HepG2 (cell line): Measurements from ENCODE around the gene DLG2. TPM values are rescaled to one million over a fixed set of nuclear protein-coding genes. Genes with fewer than 3 reads are reported as not detected.

Source experiments
- ATAC-seq: fragments of 200-7000 bp; cut with Tn5 transposase; 3 replicates; pipeline ENCODE4 v1.9.1; 2020; ENCODE audit warnings: mild to moderate bottlenecking, moderate library complexity
- BruUV-seq: library from RNA; stranded (reverse); fragments of 400-500 nt; replicated peaks from 2 replicates; lab custom pipeline; 2021; lab: Mats Ljungman, UMichigan
- CTCF ChIA-PET: fragments of 300-600 bp; formaldehyde crosslinking; extraction: SDS; loops from one replicate; lab custom pipeline; 2021; ENCODE audit warnings: low total read pairs, inconsistent platforms, low intra/inter-chr PET ratio; lab: Yijun Ruan, JAX
- POLR2A ChIA-PET: fragments of 350-600 bp; sonication (Branson Sonifier 250); formaldehyde crosslinking; loops from one replicate; lab custom pipeline; 2020; ENCODE audit warnings: antibody characterized with exemption, inconsistent platforms; lab: Yijun Ruan, JAX
- DNase-seq: peaks from one replicate; pipeline ENCODE4 v3.0.0-alpha.2; 2015; ENCODE audit warnings: low spot score
- FAIRE-seq: peaks from 3 replicates; lab custom pipeline; 2011; peaks lifted over from hg19 to GRCh38; lab: Jason Lieb, UNC
- H2AFZ ChIP-seq: one replicate; pipeline ENCODE4 v1.6.1; 2011; ENCODE audit warnings: low read length, inconsistent platforms
- H3K27ac ChIP-seq: fragments of 300-600 bp; 3 replicates; pipeline ENCODE4 v1.8.0; 2011; ENCODE audit warnings: mixed run types, mild to moderate bottlenecking, mixed read lengths, low read length, inconsistent platforms; ENCODE audit not compliant: insufficient read depth; ENCODE audit errors: extremely low read length
- H3K27me3 ChIP-seq, 2 experiments: fragments of 200-600 bp in 1 of 2; 2 replicates in 1 of 2; 3 replicates in 1 of 2; pipeline versions ENCODE4 v1.6.0 to v1.8.0; 2011; ENCODE audit warnings: low read length in 2 of 2, mild to moderate bottlenecking in 2 of 2, moderate library complexity in 2 of 2, inconsistent platforms in 1 of 2; ENCODE audit not compliant: insufficient read depth in 2 of 2, control insufficient read depth in 1 of 2
- H3K36me3 ChIP-seq, 2 experiments: fragments of 200-600 bp in 1 of 2; replicated peaks in 1 of 2; 2 replicates in 1 of 2; 3 replicates in 1 of 2; pipeline versions ENCODE4 v1.5.1 to v1.8.0; 2011; ENCODE audit warnings: low read length in 2 of 2, inconsistent platforms in 1 of 2; ENCODE audit not compliant: insufficient read depth in 2 of 2, control insufficient read depth in 1 of 2
- H3K4me1 ChIP-seq: 2 replicates; pipeline ENCODE4 v1.5.1; 2012; ENCODE audit warnings: low read length, inconsistent platforms; ENCODE audit not compliant: insufficient read depth
- H3K4me2 ChIP-seq: 2 replicates; pipeline ENCODE4 v1.6.0; 2011; ENCODE audit warnings: low read depth, low read length, inconsistent platforms
- H3K4me3 ChIP-seq, 3 experiments: fragments of 200-600 bp in 1 of 3; sonication (generic), shearing (Covaris generic) in 1 of 3; replicated peaks in 1 of 3; 2 replicates each; pipeline ENCODE4 v1.5.1; 2011 to 2016; ENCODE audit warnings: low read length in 3 of 3, inconsistent platforms in 2 of 3, low read depth in 2 of 3, mild to moderate bottlenecking in 2 of 3, control low read depth in 1 of 3, mixed read lengths in 1 of 3; ENCODE audit not compliant: insufficient read depth in 1 of 3
- H3K79me2 ChIP-seq: one replicate; pipeline ENCODE4 v1.6.1; 2011; ENCODE audit warnings: low read length, inconsistent platforms; ENCODE audit not compliant: insufficient read depth
- H3K9ac ChIP-seq: 2 replicates; pipeline ENCODE4 v1.6.0; 2011; ENCODE audit warnings: mild to moderate bottlenecking, low read depth, low read length, inconsistent platforms; ENCODE audit not compliant: insufficient read depth
- H3K9me3 ChIP-seq: 2 replicates; pipeline ENCODE4 v1.5.1; 2012; ENCODE audit warnings: mild to moderate bottlenecking, low read length
- H4K20me1 ChIP-seq: 2 replicates; pipeline ENCODE4 v1.6.0; 2011; ENCODE audit warnings: inconsistent platforms, mild to moderate bottlenecking, low read length, moderate library complexity; ENCODE audit not compliant: insufficient read depth
- ATF7-NPFF ChIP-seq: sonication (generic); formaldehyde crosslinking; IDR thresholded peaks from 2 replicates; pipeline ENCODE4 v1.8.1; 2023; ENCODE audit warnings: mild to moderate bottlenecking, low read depth, missing genetic modification reagents, moderate library complexity
- DNMT3B ChIP-seq: conservative IDR thresholded peaks from 2 replicates; pipeline ENCODE4 v1.6.1; 2016; ENCODE audit warnings: missing biosample characterization, control low read depth
- KDM4B ChIP-seq: sonication (generic); formaldehyde crosslinking; IDR thresholded peaks from 2 replicates; pipeline ENCODE4 v1.4.0; 2020; ENCODE audit warnings: missing genetic modification reagents
- MTF1 ChIP-seq: sonication (generic); formaldehyde crosslinking; IDR thresholded peaks from 2 replicates; pipeline ENCODE4 v1.5.0; 2020; ENCODE audit warnings: missing genetic modification reagents
- RARA ChIP-seq: IDR thresholded peaks from 2 replicates; pipeline ENCODE4 v1.6.1; 2016; ENCODE audit warnings: missing genetic modification reagents, missing compliant biosample characterization
- TOPORS ChIP-seq: sonication (generic); formaldehyde crosslinking; IDR thresholded peaks from 2 replicates; pipeline ENCODE4 v1.8.0; 2023; ENCODE audit warnings: mild to moderate bottlenecking, missing genetic modification reagents
- UBTF ChIP-seq: sonication (generic); formaldehyde crosslinking; IDR thresholded peaks from 2 replicates; pipeline ENCODE4 v1.4.0; 2020; ENCODE audit warnings: mild to moderate bottlenecking, missing genetic modification reagents
- WIZ ChIP-seq: sonication (generic); formaldehyde crosslinking; IDR thresholded peaks from 2 replicates; pipeline ENCODE4 v1.5.1; 2020; ENCODE audit warnings: mild to moderate bottlenecking, missing genetic modification reagents
- ZC3H13 ChIP-seq: sonication (generic); formaldehyde crosslinking; IDR thresholded peaks from 2 replicates; pipeline ENCODE4 v1.8.1; 2023; ENCODE audit warnings: mild to moderate bottlenecking, missing genetic modification reagents, moderate library complexity
- ZMYM4 ChIP-seq: sonication (generic); formaldehyde crosslinking; IDR thresholded peaks from 2 replicates; pipeline ENCODE4 v1.8.1; 2023; ENCODE audit warnings: mild to moderate bottlenecking, missing genetic modification reagents
- ZNF530 ChIP-seq: sonication (generic); formaldehyde crosslinking; IDR thresholded peaks from 2 replicates; pipeline ENCODE4 v1.5.0; 2020; ENCODE audit warnings: low read depth, mild to moderate bottlenecking, missing genetic modification reagents
- WGBS: methylation state at CpG from one replicate; pipeline ENCODE4 v1.1.6; 2017; ENCODE audit warnings: low lambda C conversion rate; 5-methylcytosine and 5-hydroxymethylcytosine counted together
- in situ Hi-C: cut with HindIII; loops from 2 replicates; pipeline ENCODE4 v1.10.0; 2017; ENCODE audit warnings: low pct_unique_long_range_greater_than_20kb; ENCODE audit not compliant: extremely low pct_ligation_motif_present
- intact Hi-C: fragments of 100-400 bp; cut with micrococcal nuclease; formaldehyde crosslinking; loops from one replicate; pipeline ENCODE4 v1.10.0; 2022; ENCODE audit not compliant: unreplicated experiment
- polyA plus RNA-seq, 8 experiments: library from polyadenylated mRNA; depleted of rRNA in 3 of 8; stranded (reverse) in 7 of 8; unstranded in 1 of 8; fragments of >200 nt; fragmentation: Illumina TruSeq in 4 of 8; extraction: Trizol in 4 of 8; gene quantifications; 2 replicates each; pipeline versions ENCODE4 v1.2.1 to v1.2.3, GENCODE V29; 2011 to 2016; ENCODE audit warnings: low read depth in 4 of 8, missing spikeins in 1 of 8, mixed read lengths in 1 of 8; ENCODE audit not compliant: insufficient read depth in 1 of 8
- total RNA-seq, 5 experiments: library from RNA; depleted of rRNA; stranded (reverse); fragments of >200 nt; fragmentation: Illumina TruSeq; extraction: Trizol; gene quantifications; 2 replicates each; pipeline ENCODE4 v1.2.3, GENCODE V29; 2016; ENCODE audit warnings: low read depth in 1 of 5
- TF ChIP-seq, protein P1 (sequence below): sonication (generic); formaldehyde crosslinking; IDR thresholded peaks from 2 replicates; pipeline ENCODE4 v1.4.0; 2020; ENCODE audit warnings: missing genetic modification reagents, borderline replicate concordance
- TF ChIP-seq, protein P2 (sequence below): IDR thresholded peaks from 2 replicates; pipeline ENCODE4 v1.6.1; 2016

The DLG2 gene
- total and polyA plus RNA-seq, 2 of the 13 experiments (the other 11 are each of a cell fraction or from before 2014, with no cell fraction given), result 0.46 to 1.0 TPM

GRCh38 chr11:85495918-85496317 lies 131.2 kb downstream of the DLG2 start:
- WGBS, result 32% methylated on average over 3 of the region's 5 CpGs
- ChIA-PET POLR2A (no interaction called here), CTCF (no interaction called here)
- FAIRE-seq, result no peak
- intact Hi-C loops (no loop called here), in situ Hi-C loops (no loop called here)
- Histone ChIP-seq H4K20me1 (no peaks in the 10 kb centered on the region), H3K27me3 (no peaks in the 10 kb centered on the region; a peak in 1 of 5 replicates), H3K9me3 (no peaks in the 10 kb centered on the region), H3K36me3 (no peaks in the 10 kb centered on the region), H3K4me2 (no peak overlapping the region), H3K4me3 (no peak overlapping the region), H3K4me1 (no peaks in the 10 kb centered on the region), H2AFZ (no peak overlapping the region), H3K9ac (no peak overlapping the region), H3K79me2 (no peaks in the 10 kb centered on the region), H3K27ac (no peak overlapping the region)
- no peak for DNase-seq
- ATAC-seq, result no peak
- TF ChIP-seq WIZ (CRISPR knock-in tag), result no peak
- no peak for TF ChIP-seq MTF1
- no TSS peak for BruUV-seq

DNA sequence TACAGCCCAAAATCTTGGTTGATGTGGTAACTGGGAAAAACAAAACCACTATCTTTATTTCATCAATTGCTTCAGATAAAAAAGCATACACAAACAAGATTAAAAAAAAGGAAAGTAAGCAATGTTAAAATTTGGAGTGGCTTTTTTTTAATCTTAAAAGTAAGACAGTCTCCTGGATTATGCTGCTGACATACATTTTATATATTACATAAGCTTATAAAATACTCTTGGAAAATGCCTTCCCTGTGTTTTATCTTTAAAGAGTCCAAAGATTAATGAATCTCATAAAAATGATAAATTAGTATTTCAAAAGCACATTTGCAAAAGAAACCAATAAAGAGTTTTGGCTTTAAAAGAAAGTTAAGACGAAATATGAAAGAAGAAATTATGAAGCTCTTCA lies 132.7 kb downstream of the DLG2 start:
- Histone ChIP-seq H2AFZ (no peak overlapping the region), H3K79me2 (no peaks in the 10 kb centered on the region), H3K9ac (no peak overlapping the region), H3K4me1 (no peaks in the 10 kb centered on the region), H3K36me3 (no peaks in the 10 kb centered on the region), H3K4me2 (no peak overlapping the region), H3K27me3 (no peaks in the 10 kb centered on the region; a peak in 1 of 5 replicates), H4K20me1 (no peaks in the 10 kb centered on the region), H3K9me3 (no peaks in the 10 kb centered on the region), H3K4me3 (no peak overlapping the region), H3K27ac (no peak overlapping the region)
- DNase-seq (no peak), ATAC-seq (no peak), FAIRE-seq (no peak)
- POLR2A ChIA-PET, result no interaction called here
- in situ Hi-C loops (no loop called here), intact Hi-C loops (no loop called here)
- CTCF ChIA-PET, result no interaction called here
- TF ChIP-seq ZC3H13 (CRISPR knock-in tag) (no peak), DNMT3B (CRISPR knock-in tag) (no peak), TOPORS (CRISPR knock-in tag) (no peak), ATF7-NPFF (CRISPR knock-in tag) (no peak), KDM4B (CRISPR knock-in tag) (no peak), RARA (no peak), ZNF530 (CRISPR knock-in tag) (no peak), UBTF (CRISPR knock-in tag) (no peak), ZMYM4 (CRISPR knock-in tag) (no peak)
- TF ChIP-seq, protein P1, sequence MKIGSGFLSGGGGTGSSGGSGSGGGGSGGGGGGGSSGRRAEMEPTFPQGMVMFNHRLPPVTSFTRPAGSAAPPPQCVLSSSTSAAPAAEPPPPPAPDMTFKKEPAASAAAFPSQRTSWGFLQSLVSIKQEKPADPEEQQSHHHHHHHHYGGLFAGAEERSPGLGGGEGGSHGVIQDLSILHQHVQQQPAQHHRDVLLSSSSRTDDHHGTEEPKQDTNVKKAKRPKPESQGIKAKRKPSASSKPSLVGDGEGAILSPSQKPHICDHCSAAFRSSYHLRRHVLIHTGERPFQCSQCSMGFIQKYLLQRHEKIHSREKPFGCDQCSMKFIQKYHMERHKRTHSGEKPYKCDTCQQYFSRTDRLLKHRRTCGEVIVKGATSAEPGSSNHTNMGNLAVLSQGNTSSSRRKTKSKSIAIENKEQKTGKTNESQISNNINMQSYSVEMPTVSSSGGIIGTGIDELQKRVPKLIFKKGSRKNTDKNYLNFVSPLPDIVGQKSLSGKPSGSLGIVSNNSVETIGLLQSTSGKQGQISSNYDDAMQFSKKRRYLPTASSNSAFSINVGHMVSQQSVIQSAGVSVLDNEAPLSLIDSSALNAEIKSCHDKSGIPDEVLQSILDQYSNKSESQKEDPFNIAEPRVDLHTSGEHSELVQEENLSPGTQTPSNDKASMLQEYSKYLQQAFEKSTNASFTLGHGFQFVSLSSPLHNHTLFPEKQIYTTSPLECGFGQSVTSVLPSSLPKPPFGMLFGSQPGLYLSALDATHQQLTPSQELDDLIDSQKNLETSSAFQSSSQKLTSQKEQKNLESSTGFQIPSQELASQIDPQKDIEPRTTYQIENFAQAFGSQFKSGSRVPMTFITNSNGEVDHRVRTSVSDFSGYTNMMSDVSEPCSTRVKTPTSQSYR (CRISPR knock-in tag), result no peak
- TF ChIP-seq, protein P2, sequence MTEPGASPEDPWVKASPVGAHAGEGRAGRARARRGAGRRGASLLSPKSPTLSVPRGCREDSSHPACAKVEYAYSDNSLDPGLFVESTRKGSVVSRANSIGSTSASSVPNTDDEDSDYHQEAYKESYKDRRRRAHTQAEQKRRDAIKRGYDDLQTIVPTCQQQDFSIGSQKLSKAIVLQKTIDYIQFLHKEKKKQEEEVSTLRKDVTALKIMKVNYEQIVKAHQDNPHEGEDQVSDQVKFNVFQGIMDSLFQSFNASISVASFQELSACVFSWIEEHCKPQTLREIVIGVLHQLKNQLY (CRISPR knock-in tag), result no peak
- WGBS, result 0% methylated on average over 1 of the region's 1 CpG
- no TSS peak for BruUV-seq
